Mononuclear cell (primary cell): ENCODE data around the gene CD200R1. TPM values are rescaled to one million over a fixed set of nuclear protein-coding genes. Genes with fewer than 3 reads are reported as not detected.
"Not testable (repeated sequence)": the region's sequence is repeated elsewhere in the genome, so short reads cannot be mapped to it uniquely, and the experiment has no call there.

Experiments
- H3K27me3 ChIP-seq: 2 replicates; pipeline ENCODE4 v1.6.0; 2011; ENCODE audit warnings: low read length, control low read depth; ENCODE audit not compliant: insufficient read depth
- H3K4me1 ChIP-seq: 2 replicates; pipeline ENCODE4 v1.5.1; 2011; ENCODE audit warnings: mild to moderate bottlenecking, low read length, control low read depth; ENCODE audit not compliant: insufficient read depth
- H3K4me3 ChIP-seq: 2 replicates; pipeline ENCODE4 v1.5.1; 2011; ENCODE audit warnings: mild to moderate bottlenecking, low read length, moderate library complexity
- H3K9me3 ChIP-seq: 2 replicates; pipeline ENCODE4 v1.5.1; 2011; ENCODE audit warnings: low read depth, mild to moderate bottlenecking, control low read depth, low read length
- total RNA-seq: library from RNA; depleted of rRNA; stranded (reverse); fragments of >200 nt; gene quantifications from one replicate; pipeline ENCODE4 v1.2.3, GENCODE V29; 2012

CD200R1 gene
- total RNA-seq, 1 donor: 5.1 TPM

DNA sequence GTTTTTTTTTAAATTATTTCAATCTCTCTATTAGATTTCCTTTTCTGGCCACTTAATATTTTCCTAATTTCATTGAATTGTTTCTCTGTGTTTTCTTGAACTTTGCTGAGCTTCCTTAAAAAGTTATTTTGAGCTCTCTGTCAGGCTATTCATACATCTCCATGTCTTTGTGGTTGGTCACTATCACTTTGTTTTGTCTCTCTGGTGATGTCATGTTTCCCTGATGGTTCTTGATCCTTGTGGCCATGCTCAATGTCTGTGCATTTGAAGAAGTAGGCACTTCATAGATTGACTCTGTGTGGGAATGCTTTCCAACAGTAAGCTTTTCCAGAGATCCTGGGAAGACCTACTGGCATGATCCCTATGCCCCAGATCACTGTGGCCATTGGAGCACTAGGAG, 18.6 kb downstream of the CD200R1 start:
- H3K4me3 ChIP-seq: no peak overlapping the region
- peaks cover 9% of the 10 kb centered on the region for H3K9me3 ChIP-seq
- no peaks in the 10 kb centered on the region for H3K4me1 ChIP-seq
- no peaks in the 10 kb centered on the region for H3K27me3 ChIP-seq

GRCh38 chr3:112948346-112948838, 26.5 kb downstream of the CD200R1 start:
- Histone ChIP-seq H3K4me3 (no peak overlapping the region), H3K4me1 (no peaks in the 10 kb centered on the region), H3K27me3 (no peaks in the 10 kb centered on the region), H3K9me3 (peaks cover 18% of the 10 kb centered on the region)

- H3K4me3 ChIP-seq: no peak overlapping the region
- H3K4me1 ChIP-seq: peaks cover 10% of the 10 kb centered on the region
- H3K9me3 ChIP-seq: peaks cover 7% of the 10 kb centered on the region
- H3K27me3 ChIP-seq: no peaks in the 10 kb centered on the region
These were observed 43.0 kb downstream of the CD200R1 start for GRCh38 chr3:112931736-112932521.

DNA sequence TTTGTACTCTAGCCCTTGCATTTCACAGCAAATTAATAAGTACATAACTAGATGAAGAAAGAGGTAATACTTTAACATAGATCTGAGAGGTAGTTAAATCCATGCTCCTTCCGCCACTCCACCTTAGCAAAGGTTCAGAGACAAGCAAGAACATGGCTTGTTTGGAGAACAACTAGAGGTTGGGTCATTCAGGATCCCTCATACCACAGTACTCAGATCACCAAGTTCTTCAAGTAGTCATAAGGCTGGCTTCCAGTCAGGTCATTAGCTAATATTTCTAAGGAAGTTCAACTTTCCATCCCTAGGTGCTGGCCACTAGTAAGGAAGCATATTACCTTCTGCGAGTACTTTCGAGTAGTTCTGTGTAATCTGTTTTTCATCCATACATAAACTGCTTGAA, 44.1 kb downstream of the CD200R1 start:
- peaks cover 10% of the 10 kb centered on the region for H3K4me1 ChIP-seq
- H3K4me3 ChIP-seq: no peak overlapping the region
- H3K9me3 ChIP-seq: peaks cover 5% of the 10 kb centered on the region
- no peaks in the 10 kb centered on the region for H3K27me3 ChIP-seq

GRCh38 chr3:112925969-112926368, 48.9 kb downstream of the CD200R1 start:
- H3K27me3 ChIP-seq: no peaks in the 10 kb centered on the region
- H3K4me1 ChIP-seq: no peaks in the 10 kb centered on the region
- H3K9me3 ChIP-seq: no peaks in the 10 kb centered on the region
- H3K4me3 ChIP-seq: no peak overlapping the region

- H3K4me1 ChIP-seq: no peaks in the 10 kb centered on the region
- no peaks in the 10 kb centered on the region for H3K9me3 ChIP-seq
- no peaks in the 10 kb centered on the region for H3K27me3 ChIP-seq
- no peak overlapping the region for H3K4me3 ChIP-seq
These were observed 49.3 kb downstream of the CD200R1 start for GRCh38 chr3:112925560-112925959.

DNA sequence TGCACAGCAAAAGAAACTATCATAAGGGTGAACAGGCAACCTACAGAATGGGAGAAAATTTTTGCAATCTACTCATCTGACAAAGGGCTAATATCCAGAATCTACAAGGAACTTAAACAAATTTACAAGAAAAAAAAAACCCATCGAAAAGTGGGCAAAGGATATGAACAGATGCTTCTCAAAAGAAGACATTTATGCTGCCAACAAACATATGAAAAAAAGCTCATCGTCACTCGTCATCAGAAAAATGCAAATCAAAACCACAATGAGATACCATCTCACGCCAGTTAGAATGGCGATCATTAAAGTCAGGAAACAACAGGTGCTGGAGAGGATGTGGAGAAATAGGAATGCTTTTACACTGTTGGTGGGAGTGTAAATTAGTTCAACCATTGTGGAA, 55.4 kb downstream of the CD200R1 start:
- H3K4me3 ChIP-seq, H3K9me3 ChIP-seq, H3K27me3 ChIP-seq, H3K4me1 ChIP-seq: not testable (repeated sequence)

DNA sequence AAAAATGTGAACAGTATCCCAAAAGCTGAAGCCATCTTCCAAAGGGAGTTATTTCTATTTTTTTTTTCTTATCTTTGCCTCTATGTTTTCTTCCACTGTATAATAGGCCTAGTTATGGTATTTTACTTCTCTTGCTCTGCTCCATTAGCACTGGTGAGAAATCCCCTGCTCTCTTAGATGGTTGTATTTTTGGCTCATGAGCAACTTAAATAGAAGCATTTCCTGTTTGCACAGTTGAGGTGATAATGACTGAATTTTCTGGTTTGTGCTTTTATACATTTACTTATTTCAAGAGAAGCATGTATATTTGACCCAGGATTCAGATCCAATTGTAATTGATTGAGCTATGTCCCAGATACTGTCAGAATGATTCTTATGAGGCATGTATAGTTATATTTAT, 66.7 kb downstream of the CD200R1 start:
- H3K4me1 ChIP-seq: peaks cover 12% of the 10 kb centered on the region
- peaks cover 7% of the 10 kb centered on the region for H3K9me3 ChIP-seq
- no peak overlapping the region for H3K4me3 ChIP-seq
- no peaks in the 10 kb centered on the region for H3K27me3 ChIP-seq

DNA sequence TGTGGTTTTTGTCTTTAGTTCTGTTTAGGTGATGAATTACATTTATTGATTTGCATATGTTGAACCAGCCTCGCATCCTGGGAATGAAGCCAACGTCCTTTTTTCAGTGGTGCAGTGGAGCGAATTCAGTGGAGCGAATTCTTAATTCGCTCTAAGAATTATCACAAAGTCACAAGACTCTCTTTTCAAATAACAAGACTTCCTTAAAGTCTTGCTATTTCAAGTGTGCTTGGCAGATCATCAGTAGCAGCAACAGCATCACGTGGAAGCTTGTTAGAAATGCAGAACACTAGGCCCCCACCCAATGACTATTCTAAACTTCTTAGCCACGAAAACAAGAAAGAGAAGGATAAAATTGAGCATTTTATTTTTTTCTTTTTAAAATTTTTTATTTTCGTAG, 70.1 kb downstream of the CD200R1 start:
- Histone ChIP-seq H3K9me3 (peaks cover 7% of the 10 kb centered on the region), H3K4me1 (peaks cover 12% of the 10 kb centered on the region), H3K27me3 (no peaks in the 10 kb centered on the region), H3K4me3 (no peak overlapping the region)

- peaks cover 7% of the 10 kb centered on the region for H3K9me3 ChIP-seq
- H3K4me1 ChIP-seq: no peaks in the 10 kb centered on the region
- no peak overlapping the region for H3K4me3 ChIP-seq
- H3K27me3 ChIP-seq: no peaks in the 10 kb centered on the region
These were observed 74.8 kb downstream of the CD200R1 start for GRCh38 chr3:112900113-112900512.

DNA sequence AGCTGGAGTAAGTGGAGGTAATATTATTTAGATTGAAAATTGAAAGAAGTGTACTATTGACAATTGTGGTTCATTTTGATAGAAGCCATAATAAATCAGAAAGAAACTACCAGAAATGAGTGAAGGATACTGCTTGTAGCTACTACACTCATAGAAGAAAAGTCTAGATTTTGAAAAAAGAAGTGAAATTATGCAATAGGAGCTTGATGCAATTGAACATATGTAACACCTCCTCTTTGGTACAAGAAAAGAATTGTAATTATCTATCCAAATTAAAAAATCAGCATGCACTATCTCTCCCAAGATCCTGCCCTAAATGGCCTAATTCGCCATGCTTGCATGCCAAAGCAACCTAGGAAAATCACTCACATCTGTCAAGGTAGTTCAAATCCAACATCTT, 77.1 kb downstream of the CD200R1 start:
- Histone ChIP-seq H3K27me3 (no peaks in the 10 kb centered on the region), H3K9me3 (no peaks in the 10 kb centered on the region), H3K4me1 (no peaks in the 10 kb centered on the region), H3K4me3 (no peak overlapping the region)

GRCh38 chr3:112894258-112894657, 80.6 kb downstream of the CD200R1 start:
- Histone ChIP-seq H3K27me3 (no peaks in the 10 kb centered on the region), H3K9me3 (no peaks in the 10 kb centered on the region), H3K4me1 (no peaks in the 10 kb centered on the region), H3K4me3 (no peak overlapping the region)

DNA sequence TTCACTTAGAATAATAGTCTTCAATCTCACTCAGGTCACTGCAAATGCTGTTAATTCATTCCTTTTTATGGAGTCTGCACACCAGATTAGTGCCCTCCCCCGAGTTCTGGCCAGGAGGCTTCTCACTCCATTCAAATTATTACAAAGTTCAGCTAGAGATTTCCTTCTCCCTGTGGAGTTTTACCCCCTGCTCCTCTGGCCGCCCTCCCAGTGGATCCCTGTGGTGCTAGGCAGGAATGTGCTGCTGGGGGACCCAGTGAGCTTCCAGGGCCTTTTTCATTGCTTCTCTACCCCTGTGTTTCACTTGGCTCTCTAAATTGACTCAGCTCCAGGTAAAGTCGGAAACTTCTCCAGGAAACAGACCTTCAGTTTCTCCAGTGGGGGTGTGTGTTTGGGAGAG, 85.5 kb downstream of the CD200R1 start:
- no peaks in the 10 kb centered on the region for H3K4me1 ChIP-seq
- H3K9me3 ChIP-seq: no peaks in the 10 kb centered on the region
- H3K27me3 ChIP-seq: no peaks in the 10 kb centered on the region
- no peak overlapping the region for H3K4me3 ChIP-seq

- Histone ChIP-seq H3K9me3 (no peaks in the 10 kb centered on the region), H3K27me3 (no peaks in the 10 kb centered on the region), H3K4me1 (no peaks in the 10 kb centered on the region), H3K4me3 (no peak overlapping the region)
These were observed 86.4 kb downstream of the CD200R1 start for GRCh38 chr3:112888381-112889085.

- H3K27me3 ChIP-seq: no peaks in the 10 kb centered on the region
- H3K4me1 ChIP-seq: no peaks in the 10 kb centered on the region
- no peaks in the 10 kb centered on the region for H3K9me3 ChIP-seq
- no peak overlapping the region for H3K4me3 ChIP-seq
These were observed 90.1 kb downstream of the CD200R1 start for GRCh38 chr3:112884678-112885290.
